Measurements from ENCODE around the gene MYO5A. TPM values are rescaled to one million over a fixed set of nuclear protein-coding genes. Genes with fewer than 3 reads are reported as not detected.

MYO5A gene
- polyA plus RNA-seq, 2 of the 4 experiments (the other 2 are of a cell fraction), result 15.1 to 46.7 TPM

DNA sequence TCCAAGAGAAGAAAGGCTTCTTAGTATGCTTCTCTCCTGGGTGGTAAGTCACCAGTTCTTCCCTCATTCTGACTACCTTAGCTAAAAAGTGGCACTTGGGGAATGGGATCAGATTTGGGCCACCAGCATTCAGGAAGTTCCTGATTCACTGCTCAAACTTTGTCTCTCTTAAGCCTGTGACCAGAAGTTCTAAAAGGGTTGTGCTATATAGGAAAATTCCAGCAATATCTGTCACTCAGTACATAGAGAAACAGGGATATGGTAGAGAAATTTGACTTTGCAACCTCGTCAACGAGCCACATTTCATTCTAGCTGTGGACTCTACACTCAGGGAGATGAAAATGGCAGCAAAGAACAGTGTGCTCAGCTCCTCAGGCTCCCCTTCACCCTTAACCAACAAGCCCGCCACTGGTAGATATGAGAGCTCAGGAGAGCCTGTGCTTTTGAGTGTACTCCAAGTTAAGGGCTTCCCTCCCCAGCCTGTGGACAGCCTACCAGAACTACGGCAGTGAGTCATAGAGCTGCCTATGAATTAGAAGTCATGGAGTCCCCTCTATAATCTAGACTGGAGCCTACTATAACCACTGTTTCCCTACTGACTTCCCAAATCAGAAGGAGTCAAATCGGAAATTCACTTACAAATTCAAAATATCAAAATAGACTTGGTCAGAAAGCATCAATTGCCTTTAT, 180.5 kb downstream of the MYO5A start:
- ChIA-PET POLR2A (no interaction called here), CTCF (interaction anchor here (1.1 to 2.0 kb wide), 4 partner anchors 17 to 389 kb away, joined by 3 to 8 read pairs (median 4); no protein-coding TSS in a partner anchor)
- 89% methylated on average over 5 of the region's 5 CpGs for WGBS (ENCODE audit: missing lambda C conversion rate)
- TF ChIP-seq ZC3H11A (IDR thresholded peaks at IDR 0.05), result no peak
- TF ChIP-seq RNF2 (IDR thresholded peaks at IDR 0.05; ENCODE audit: borderline replicate concordance, low read depth), result no peak
- no peak for TF ChIP-seq CHD4 (IDR thresholded peaks at IDR 0.05; ENCODE audit: borderline replicate concordance)
- TF ChIP-seq RFX5 (IDR thresholded peaks at IDR 0.05), result no peak
- no peak for TF ChIP-seq KDM5A (IDR thresholded peaks at IDR 0.05)
- TF ChIP-seq, protein P1, sequence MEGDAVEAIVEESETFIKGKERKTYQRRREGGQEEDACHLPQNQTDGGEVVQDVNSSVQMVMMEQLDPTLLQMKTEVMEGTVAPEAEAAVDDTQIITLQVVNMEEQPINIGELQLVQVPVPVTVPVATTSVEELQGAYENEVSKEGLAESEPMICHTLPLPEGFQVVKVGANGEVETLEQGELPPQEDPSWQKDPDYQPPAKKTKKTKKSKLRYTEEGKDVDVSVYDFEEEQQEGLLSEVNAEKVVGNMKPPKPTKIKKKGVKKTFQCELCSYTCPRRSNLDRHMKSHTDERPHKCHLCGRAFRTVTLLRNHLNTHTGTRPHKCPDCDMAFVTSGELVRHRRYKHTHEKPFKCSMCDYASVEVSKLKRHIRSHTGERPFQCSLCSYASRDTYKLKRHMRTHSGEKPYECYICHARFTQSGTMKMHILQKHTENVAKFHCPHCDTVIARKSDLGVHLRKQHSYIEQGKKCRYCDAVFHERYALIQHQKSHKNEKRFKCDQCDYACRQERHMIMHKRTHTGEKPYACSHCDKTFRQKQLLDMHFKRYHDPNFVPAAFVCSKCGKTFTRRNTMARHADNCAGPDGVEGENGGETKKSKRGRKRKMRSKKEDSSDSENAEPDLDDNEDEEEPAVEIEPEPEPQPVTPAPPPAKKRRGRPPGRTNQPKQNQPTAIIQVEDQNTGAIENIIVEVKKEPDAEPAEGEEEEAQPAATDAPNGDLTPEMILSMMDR (IDR thresholded peaks at IDR 0.05), result no peak
- TF ChIP-seq HOXB5 (CRISPR knock-in tag; IDR thresholded peaks at IDR 0.05), result no peak
- TF ChIP-seq ZNF302 (CRISPR knock-in tag; IDR thresholded peaks at IDR 0.05), result no peak
- TF ChIP-seq MAZ (IDR thresholded peaks at IDR 0.05; ENCODE audit: borderline replicate concordance, low read depth, low read length), result no peak
- TF ChIP-seq, protein P2, sequence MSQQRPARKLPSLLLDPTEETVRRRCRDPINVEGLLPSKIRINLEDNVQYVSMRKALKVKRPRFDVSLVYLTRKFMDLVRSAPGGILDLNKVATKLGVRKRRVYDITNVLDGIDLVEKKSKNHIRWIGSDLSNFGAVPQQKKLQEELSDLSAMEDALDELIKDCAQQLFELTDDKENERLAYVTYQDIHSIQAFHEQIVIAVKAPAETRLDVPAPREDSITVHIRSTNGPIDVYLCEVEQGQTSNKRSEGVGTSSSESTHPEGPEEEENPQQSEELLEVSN (IDR thresholded peaks at IDR 0.05; ENCODE audit: borderline replicate concordance, low read depth), result no peak
- no peak for TF ChIP-seq NFE2L2 (conservative IDR thresholded peaks at IDR 0.05; ENCODE audit: low read length)
- no peak for TF ChIP-seq MAFK (IDR thresholded peaks at IDR 0.05; ENCODE audit: partially characterized antibody)
- TF ChIP-seq TP53 (CRISPR knock-in tag; IDR thresholded peaks at IDR 0.05), result no peak
- TF ChIP-seq EP300 (IDR thresholded peaks at IDR 0.05), result no peak
- Histone ChIP-seq H3K4me1 (peaks cover 11% of the 10 kb centered on the region), H3K9me3 (no peaks in the 10 kb centered on the region), H3K27ac (no peak overlapping the region), H3K4me2 (no peak overlapping the region), H3K4me3 (no peak overlapping the region)
- FAIRE-seq, result no peak
- no peak for DNase-seq (ENCODE audit: low read depth in 1 of 2, low spot score in 1 of 2)
- ATAC-seq, result no peak

DNA sequence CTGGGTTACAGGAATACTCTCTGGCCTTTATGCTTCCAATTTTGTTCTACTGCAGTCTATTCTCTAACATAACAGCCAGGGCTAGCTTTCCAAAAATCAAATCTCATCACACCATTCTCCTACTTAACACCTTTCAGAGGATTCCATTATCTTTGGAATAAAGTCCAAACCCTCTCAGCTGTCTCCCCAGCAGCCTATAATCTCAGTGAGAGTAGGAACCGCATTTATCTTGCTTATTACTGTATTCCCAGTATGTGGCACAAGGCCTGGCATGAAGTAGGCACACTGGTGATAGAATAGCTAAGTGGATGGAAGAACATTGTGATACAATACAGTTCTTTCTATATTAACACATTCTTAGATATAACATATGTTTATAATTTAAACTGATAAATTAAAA, 184.1 kb downstream of the MYO5A start:
- TF ChIP-seq REST (IDR thresholded peaks at IDR 0.05), result no peak
- no peak for TF ChIP-seq POLR2A (IDR thresholded peaks at IDR 0.05; ENCODE audit: low read length)
- H3K4me1 ChIP-seq, result peaks cover 19% of the 10 kb centered on the region
- FAIRE-seq, result peak; percentile 28
- ATAC-seq, result no peak
- H3K4me3 ChIP-seq, result no peak overlapping the region
- no peak overlapping the region for H3K4me2 ChIP-seq
- H3K9me3 ChIP-seq, result no peaks in the 10 kb centered on the region
- no peak for DNase-seq (ENCODE audit: low read depth in 1 of 2, low spot score in 1 of 2)
- POLR2A ChIA-PET, result no interaction called here
- no peak overlapping the region for H3K27ac ChIP-seq
- CTCF ChIA-PET, result no interaction called here
- WGBS (ENCODE audit: missing lambda C conversion rate), result 90% methylated on average over 1 of the region's 1 CpG

DNA sequence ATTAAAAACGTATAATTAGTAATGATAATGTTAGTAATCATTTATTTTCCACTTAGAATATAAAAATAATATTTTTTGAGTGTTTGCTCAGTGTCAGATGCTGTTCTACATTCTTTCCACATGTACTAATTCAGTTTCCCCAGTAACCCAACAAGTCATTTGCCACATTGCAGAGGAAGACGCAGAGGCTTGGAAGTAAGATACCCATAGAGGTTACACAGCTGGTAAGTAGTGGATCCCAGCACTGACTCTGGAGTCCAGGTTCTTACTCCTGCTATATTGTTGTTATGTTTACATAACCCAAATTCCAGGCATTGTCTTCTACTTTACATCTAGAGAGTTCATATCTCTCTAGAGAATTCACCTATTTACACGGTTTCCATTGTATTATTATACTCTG, 184.8 kb downstream of the MYO5A start:
- Histone ChIP-seq H3K27ac (no peak overlapping the region), H3K4me1 (peaks cover 21% of the 10 kb centered on the region), H3K4me2 (no peak overlapping the region; the same call in 2 of the 3 replicates), H3K4me3 (no peak overlapping the region), H3K9me3 (no peaks in the 10 kb centered on the region)
- ChIA-PET CTCF (interaction anchor here (0.9 to 1.8 kb wide), 3 partner anchors 12 to 87 kb away, joined by 3 to 4 read pairs (median 4); no protein-coding TSS in a partner anchor), POLR2A (no interaction called here)
- TF ChIP-seq MAZ (IDR thresholded peaks at IDR 0.05; ENCODE audit: borderline replicate concordance, low read depth, low read length) (no peak), RAD21 (conservative IDR thresholded peaks at IDR 0.05 in 1 of 2, IDR thresholded peaks at IDR 0.05 in 1 of 2) (no peak), NPAS2 (CRISPR knock-in tag; IDR thresholded peaks at IDR 0.05; ENCODE audit: borderline replicate concordance) (no peak), FOSL2 (IDR thresholded peaks at IDR 0.05) (no peak), FOSL2 (CRISPR knock-in tag; IDR thresholded peaks at IDR 0.05) (no peak), MAX (IDR thresholded peaks at IDR 0.05) (no peak), POLR2AphosphoS2 (conservative IDR thresholded peaks at IDR 0.05; ENCODE audit: low read length) (no peak), REST (IDR thresholded peaks at IDR 0.05) (no peak)
- DNase-seq (ENCODE audit: low read depth in 1 of 2, low spot score in 1 of 2) (no peak), FAIRE-seq (no peak), ATAC-seq (peak in 1 of 2 experiments; percentile 36; a peak in 1 of 6 replicates)
- 58% methylated on average over 3 of the region's 3 CpGs for WGBS (ENCODE audit: missing lambda C conversion rate)
